GM18526 (cell line): ENCODE results near the gene ACTL7A.

Experiments
- POLR2A ChIP-seq: IDR thresholded peaks from 3 replicates; pipeline ENCODE4 v1.6.1; 2011; ENCODE audit not compliant: insufficient read length; ENCODE audit errors: extremely low read depth

ACTL7A gene

GRCh38 chr9:108884701-108885100 is 22.6 kb downstream of the ACTL7A start:
- TF ChIP-seq POLR2A, result no peak

GRCh38 chr9:108885643-108886348 is 23.7 kb downstream of the ACTL7A start:
- TF ChIP-seq POLR2A, result no peak

GRCh38 chr9:108889649-108890067 is 27.6 kb downstream of the ACTL7A start:
- no peak for TF ChIP-seq POLR2A

- no peak for TF ChIP-seq POLR2A
Observed at GRCh38 chr9:108894225-108894997, 32.3 kb downstream of the ACTL7A start.

GRCh38 chr9:108897324-108898096 is 35.4 kb downstream of the ACTL7A start:
- no peak for TF ChIP-seq POLR2A

- TF ChIP-seq POLR2A, result no peak
Observed at GRCh38 chr9:108900176-108900575, 38.1 kb downstream of the ACTL7A start.

GRCh38 chr9:108903420-108904103 is 41.5 kb downstream of the ACTL7A start:
- no peak for TF ChIP-seq POLR2A

- TF ChIP-seq POLR2A, result no peak
Observed at GRCh38 chr9:108904161-108904560, 42.1 kb downstream of the ACTL7A start.

GRCh38 chr9:108905494-108905893 is 43.4 kb downstream of the ACTL7A start:
- TF ChIP-seq POLR2A, result no peak

- no peak for TF ChIP-seq POLR2A
Observed at GRCh38 chr9:108910402-108910801, 48.3 kb downstream of the ACTL7A start.

GRCh38 chr9:108910914-108911313 is 48.8 kb downstream of the ACTL7A start:
- no peak for TF ChIP-seq POLR2A

GRCh38 chr9:108911820-108912219 is 49.8 kb downstream of the ACTL7A start:
- no peak for TF ChIP-seq POLR2A
